Endodermal cell (in vitro differentiated cells): ENCODE measurements around the gene MAN1A2. TPM values are rescaled to one million over a fixed set of nuclear protein-coding genes. Genes with fewer than 3 reads are reported as not detected.
A peak's percentile ranks its signal among the peaks of the same experiment; 100 is the strongest.

Experiments
- DNase-seq: peaks from one replicate; pipeline ENCODE4 v3.0.0-alpha.2; 2017
- H3K27ac ChIP-seq: 2 replicates; pipeline ENCODE4 v1.5.1; 2013; ENCODE audit warnings: mild to moderate bottlenecking, low read depth, low read length, moderate library complexity
- H3K27me3 ChIP-seq: 2 replicates; pipeline ENCODE4 v1.6.1; 2013; ENCODE audit warnings: mild to moderate bottlenecking, low read length, moderate library complexity; ENCODE audit not compliant: insufficient read depth, control insufficient read depth, poor library complexity, severe bottlenecking
- H3K36me3 ChIP-seq: 2 replicates; pipeline ENCODE4 v1.7.0; 2013; ENCODE audit warnings: mild to moderate bottlenecking, low read length, moderate library complexity; ENCODE audit not compliant: control insufficient read depth, insufficient read depth
- H3K4me1 ChIP-seq: one replicate; pipeline ENCODE4 v1.7.0; 2013; ENCODE audit warnings: low read length; ENCODE audit not compliant: control insufficient read depth, insufficient read depth
- H3K4me3 ChIP-seq: 2 replicates; pipeline ENCODE4 v1.5.1; 2013; ENCODE audit warnings: mild to moderate bottlenecking, low read length, moderate library complexity
- H3K9ac ChIP-seq: 2 replicates; pipeline ENCODE4 v1.6.1; 2013; ENCODE audit warnings: mild to moderate bottlenecking, low read length, moderate library complexity; ENCODE audit not compliant: poor library complexity, severe bottlenecking; ENCODE audit errors: extremely low read depth
- H3K9me3 ChIP-seq: 2 replicates; pipeline ENCODE4 v1.6.1; 2013; ENCODE audit warnings: mild to moderate bottlenecking, low read length, moderate library complexity; ENCODE audit not compliant: control insufficient read depth
- H3K27ac Mint-ChIP-seq: 2 replicates; pipeline ENCODE4 v1.8.0; 2020; ENCODE audit warnings: mixed read lengths
- H3K27me3 Mint-ChIP-seq: 2 replicates; pipeline ENCODE4 v1.8.0; 2021; ENCODE audit warnings: mild to moderate bottlenecking, mixed read lengths; ENCODE audit not compliant: insufficient read depth
- H3K36me3 Mint-ChIP-seq: 2 replicates; pipeline ENCODE4 v1.8.0; 2020; ENCODE audit warnings: low read depth, mixed read lengths
- H3K4me1 Mint-ChIP-seq: 2 replicates; pipeline ENCODE4 v1.8.0; 2020; ENCODE audit warnings: mixed read lengths
- H3K4me3 Mint-ChIP-seq: 2 replicates; pipeline ENCODE4 v1.8.0; 2020; ENCODE audit warnings: mild to moderate bottlenecking, moderate library complexity, mixed read lengths
- H3K9me3 Mint-ChIP-seq: 2 replicates; pipeline ENCODE4 v1.8.0; 2020; ENCODE audit warnings: mild to moderate bottlenecking, mixed read lengths
- CTCF ChIP-seq: fragments of 200-600 bp; sonication (generic); conservative IDR thresholded peaks from 2 replicates; pipeline ENCODE4 v1.5.0; 2021; ENCODE audit warnings: antibody characterized with exemption, mild to moderate bottlenecking
- WGBS, 2 experiments: methylation state at CpG; one replicate each; pipeline versions ENCODE4 v1.1.5 to v1.1.7; 2013; ENCODE audit warnings: missing lambda C conversion rate in 2 of 2, mixed read lengths in 1 of 2; ENCODE audit not compliant: insufficient coverage in 1 of 2, insufficient read length in 1 of 2; 5-methylcytosine and 5-hydroxymethylcytosine counted together
- total RNA-seq, 2 donors: library from RNA; stranded (reverse); fragmentation: NEBNext Ultra II Directional in 1 of 2; extraction: Animal tissue kit (Norgen Biotek cat#: 25700) in 1 of 2; gene quantifications; 2 replicates in 1 of 2; 3 replicates in 1 of 2; pipeline ENCODE4 v1.2.1, GENCODE V29; 2021

The MAN1A2 gene
- total RNA-seq, 2 donors from 2014 or later: 33.3 to 40.9 TPM

- Mint-ChIP-seq H3K36me3 (no peaks in the 10 kb centered on the region), H3K27me3 (no peaks in the 10 kb centered on the region), H3K4me1 (peaks cover 2% of the 10 kb centered on the region), H3K9me3 (no peaks in the 10 kb centered on the region), H3K27ac (no peak overlapping the region), H3K4me3 (no peak overlapping the region)
- no peak overlapping the region for H3K9ac ChIP-seq
- no peak for DNase-seq
- no peaks in the 10 kb centered on the region for H3K36me3 ChIP-seq
- H3K27me3 ChIP-seq: no peaks in the 10 kb centered on the region
- H3K27ac ChIP-seq: no peak overlapping the region
- WGBS, 2 experiments: 93% methylated on average over 4 to 6 of the region's 6 CpGs
- H3K4me1 ChIP-seq: no peaks in the 10 kb centered on the region
- no peak for TF ChIP-seq CTCF
- no peaks in the 10 kb centered on the region for H3K9me3 ChIP-seq
- no peak overlapping the region for H3K4me3 ChIP-seq
Measured at GRCh38 chr1:117535821-117536220, 168.6 kb downstream of the MAN1A2 start.

GRCh38 chr1:117537291-117537920 is 170.2 kb downstream of the MAN1A2 start:
- DNase-seq: peak; percentile 78

GRCh38 chr1:117540532-117540931 is 173.3 kb downstream of the MAN1A2 start:
- H3K27ac Mint-ChIP-seq: no peak overlapping the region
- no peaks in the 10 kb centered on the region for H3K27me3 Mint-ChIP-seq
- H3K4me1 Mint-ChIP-seq: no peaks in the 10 kb centered on the region
- H3K4me3 Mint-ChIP-seq: no peak overlapping the region
- Histone ChIP-seq H3K36me3 (no peaks in the 10 kb centered on the region), H3K27me3 (no peaks in the 10 kb centered on the region), H3K27ac (no peak overlapping the region), H3K9ac (no peak overlapping the region), H3K4me1 (no peaks in the 10 kb centered on the region), H3K9me3 (no peaks in the 10 kb centered on the region), H3K4me3 (no peak overlapping the region)
- 92 to 98% methylated on average over 5 to 6 of the region's 6 CpGs for WGBS, 2 experiments
- H3K9me3 Mint-ChIP-seq: no peaks in the 10 kb centered on the region
- no peaks in the 10 kb centered on the region for H3K36me3 Mint-ChIP-seq
- no peak for TF ChIP-seq CTCF
- DNase-seq: no peak

More at GRCh38 chr1:117537291-117537920, 170.2 kb downstream of the MAN1A2 start:
- peak; percentile 49 for TF ChIP-seq CTCF
- Histone ChIP-seq H3K9ac (no peak overlapping the region), H3K27ac (no peak overlapping the region), H3K4me1 (no peaks in the 10 kb centered on the region), H3K4me3 (no peak overlapping the region), H3K36me3 (no peaks in the 10 kb centered on the region), H3K9me3 (no peaks in the 10 kb centered on the region), H3K27me3 (no peaks in the 10 kb centered on the region)
- no peaks in the 10 kb centered on the region for H3K36me3 Mint-ChIP-seq
- H3K4me1 Mint-ChIP-seq: peaks cover 2% of the 10 kb centered on the region
- no peaks in the 10 kb centered on the region for H3K9me3 Mint-ChIP-seq
- no peaks in the 10 kb centered on the region for H3K27me3 Mint-ChIP-seq
- no peak overlapping the region for H3K4me3 Mint-ChIP-seq
- 71 to 80% methylated on average over 10 of the region's 10 CpGs for WGBS, 2 experiments
- no peak overlapping the region for H3K27ac Mint-ChIP-seq
